ENCODE measurements around the gene CEP72. TPM values are rescaled to one million over a fixed set of nuclear protein-coding genes. Genes with fewer than 3 reads are reported as not detected.

Gene CEP72
- total RNA-seq, 1 donor: 3.3 TPM

- Histone ChIP-seq H3K4me3 (ENCODE audit: insufficient read depth, low read length) (no peak overlapping the region), H3K4me2 (ENCODE audit: insufficient read depth, low read length) (no peak overlapping the region), H3K27ac (ENCODE audit: low read depth, low read length) (no peak overlapping the region), H3K9me3 (ENCODE audit: low read depth, low read length) (no peaks in the 10 kb centered on the region), H2AFZ (ENCODE audit: low read length) (no peak overlapping the region), H3K79me2 (ENCODE audit: insufficient read depth, low read length) (peaks cover 21% of the 10 kb centered on the region), H4K20me1 (ENCODE audit: insufficient read depth, low read length) (no peaks in the 10 kb centered on the region), H3K4me1 (ENCODE audit: insufficient read depth, low read length) (no peaks in the 10 kb centered on the region), H3K27me3 (ENCODE audit: insufficient read depth, low read length) (no peaks in the 10 kb centered on the region), H3K36me3 (ENCODE audit: insufficient read depth, low read length) (peaks cover 21% of the 10 kb centered on the region)
- TF ChIP-seq CTCF (IDR thresholded peaks at IDR 0.05; ENCODE audit: extremely low read depth, low read depth, low read length): no peak
- peak; percentile 45 for DNase-seq (ENCODE audit: insufficient read length, low spot score, missing footprints)
Measured at GRCh38 chr5:620586-621180, 8.5 kb downstream of the CEP72 start.

- Histone ChIP-seq H3K27ac (ENCODE audit: low read depth, low read length) (no peak overlapping the region), H3K27me3 (ENCODE audit: insufficient read depth, low read length) (no peaks in the 10 kb centered on the region)
Measured at GRCh38 chr5:621341-621761, 9.2 kb downstream of the CEP72 start.

GRCh38 chr5:622359-622758 lies 10.2 kb downstream of the CEP72 start:
- Histone ChIP-seq H3K9me3 (ENCODE audit: low read depth, low read length) (no peaks in the 10 kb centered on the region), H2AFZ (ENCODE audit: low read length) (no peak overlapping the region), H3K4me2 (ENCODE audit: insufficient read depth, low read length) (no peak overlapping the region), H3K4me1 (ENCODE audit: insufficient read depth, low read length) (no peaks in the 10 kb centered on the region), H3K27ac (ENCODE audit: low read depth, low read length) (no peak overlapping the region), H4K20me1 (ENCODE audit: insufficient read depth, low read length) (peaks cover 2% of the 10 kb centered on the region), H3K79me2 (ENCODE audit: insufficient read depth, low read length) (peaks cover 5% of the 10 kb centered on the region), H3K4me3 (ENCODE audit: insufficient read depth, low read length) (no peak overlapping the region), H3K27me3 (ENCODE audit: insufficient read depth, low read length) (no peaks in the 10 kb centered on the region), H3K36me3 (ENCODE audit: insufficient read depth, low read length) (peaks cover 21% of the 10 kb centered on the region)
- DNase-seq (ENCODE audit: insufficient read length, low spot score, missing footprints): peak; percentile 34
- TF ChIP-seq CTCF (IDR thresholded peaks at IDR 0.05; ENCODE audit: extremely low read depth, low read depth, low read length): no peak

More at GRCh38 chr5:621341-621761, 9.2 kb downstream of the CEP72 start:
- no peak overlapping the region for H3K4me3 ChIP-seq (ENCODE audit: insufficient read depth, low read length)
- no peak overlapping the region for H2AFZ ChIP-seq (ENCODE audit: low read length)
- H3K79me2 ChIP-seq (ENCODE audit: insufficient read depth, low read length): peaks cover 15% of the 10 kb centered on the region
- no peaks in the 10 kb centered on the region for H3K9me3 ChIP-seq (ENCODE audit: low read depth, low read length)
- no peaks in the 10 kb centered on the region for H4K20me1 ChIP-seq (ENCODE audit: insufficient read depth, low read length)
- H3K4me1 ChIP-seq (ENCODE audit: insufficient read depth, low read length): no peaks in the 10 kb centered on the region
- peaks cover 21% of the 10 kb centered on the region for H3K36me3 ChIP-seq (ENCODE audit: insufficient read depth, low read length)
- TF ChIP-seq CTCF (IDR thresholded peaks at IDR 0.05; ENCODE audit: extremely low read depth, low read depth, low read length): no peak
- no peak overlapping the region for H3K4me2 ChIP-seq (ENCODE audit: insufficient read depth, low read length)
- DNase-seq (ENCODE audit: insufficient read length, low spot score, missing footprints): no peak

- peaks cover 25% of the 10 kb centered on the region for H3K36me3 ChIP-seq (ENCODE audit: insufficient read depth, low read length)
- H3K9me3 ChIP-seq (ENCODE audit: low read depth, low read length): no peaks in the 10 kb centered on the region
- H3K27ac ChIP-seq (ENCODE audit: low read depth, low read length): no peak overlapping the region
- H2AFZ ChIP-seq (ENCODE audit: low read length): no peak overlapping the region
- no peaks in the 10 kb centered on the region for H3K27me3 ChIP-seq (ENCODE audit: insufficient read depth, low read length)
- H3K4me1 ChIP-seq (ENCODE audit: insufficient read depth, low read length): no peaks in the 10 kb centered on the region
- peaks cover 2% of the 10 kb centered on the region for H4K20me1 ChIP-seq (ENCODE audit: insufficient read depth, low read length)
- peaks cover under 1% of the 10 kb centered on the region for H3K79me2 ChIP-seq (ENCODE audit: insufficient read depth, low read length)
- peak; percentile 67 for DNase-seq (ENCODE audit: insufficient read length, low spot score, missing footprints)
- no peak overlapping the region for H3K4me2 ChIP-seq (ENCODE audit: insufficient read depth, low read length)
- no peak overlapping the region for H3K4me3 ChIP-seq (ENCODE audit: insufficient read depth, low read length)
- TF ChIP-seq CTCF (IDR thresholded peaks at IDR 0.05; ENCODE audit: extremely low read depth, low read depth, low read length): no peak
Measured at GRCh38 chr5:622946-623522, 10.9 kb downstream of the CEP72 start.

All from osteoblast (primary cell).